GM15510 (cell line): ENCODE data around the gene PAAF1.
A peak's percentile ranks its signal among the peaks of the same experiment; 100 is the strongest.

ENCODE experiments used
- POLR2A ChIP-seq: IDR thresholded peaks from 3 replicates; pipeline ENCODE4 v1.6.1; 2011; ENCODE audit warnings: borderline replicate concordance; ENCODE audit not compliant: insufficient read length; ENCODE audit errors: extremely low read depth

Gene PAAF1

DNA sequence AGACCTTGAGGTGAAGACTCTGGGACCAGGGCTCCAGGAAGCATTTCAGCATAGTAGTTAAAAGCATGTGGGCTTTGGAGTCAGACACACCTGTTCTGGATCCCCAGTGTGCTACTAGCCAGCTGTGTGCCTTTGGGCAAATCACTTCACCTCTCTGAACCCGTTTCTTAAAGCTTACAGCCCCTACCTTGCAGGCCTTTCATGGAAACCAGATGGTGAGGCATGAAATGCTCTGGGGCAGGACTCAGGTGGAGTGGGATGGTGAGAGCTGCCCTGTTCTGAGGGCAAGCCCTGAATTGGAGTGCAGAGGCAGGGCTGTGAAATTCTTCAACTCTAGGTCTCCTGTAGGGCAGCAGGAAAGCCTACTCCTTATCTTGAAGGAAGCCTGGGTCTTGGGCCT is 95.4 kb downstream of the PAAF1 start:
- TF ChIP-seq POLR2A: no peak

DNA sequence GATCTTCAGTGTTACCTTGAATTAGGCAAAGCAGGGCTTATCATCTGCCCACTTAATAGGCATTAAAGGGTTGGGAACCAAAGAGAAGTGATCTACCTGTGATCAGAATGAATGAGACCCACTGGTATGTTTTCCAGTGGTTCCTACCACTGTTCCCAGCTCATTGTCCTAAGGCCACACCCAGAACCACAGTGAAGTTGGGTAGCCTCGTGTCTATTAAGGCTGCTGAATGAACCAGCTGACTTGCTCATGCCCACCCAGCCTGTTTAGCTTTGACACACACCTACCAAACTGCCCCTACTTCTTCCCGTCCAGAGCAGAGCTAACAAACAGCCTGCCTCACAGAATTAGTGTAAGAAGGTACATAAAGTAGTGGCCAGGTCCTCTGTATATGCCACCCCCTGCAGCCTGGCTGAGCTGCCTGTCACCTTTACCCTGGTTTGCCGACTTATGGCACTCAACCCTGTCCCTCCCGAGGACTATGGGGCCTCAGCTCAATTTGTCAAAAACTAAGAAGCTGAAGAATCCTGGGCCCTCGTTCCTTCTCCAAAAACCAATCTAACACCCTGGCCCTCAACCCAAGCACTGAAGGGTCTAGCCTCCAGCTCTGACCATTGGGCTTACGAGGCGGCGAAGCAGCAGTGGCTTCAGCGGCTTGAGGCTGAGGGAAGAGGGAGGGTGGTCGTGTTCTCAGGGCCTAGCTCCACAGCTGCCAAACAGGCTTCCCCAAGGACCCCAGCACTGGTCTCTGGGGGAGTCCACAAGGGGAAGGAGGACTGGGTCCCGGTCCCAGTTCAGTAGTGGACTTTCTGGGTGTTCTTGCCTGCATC is 96.0 kb downstream of the PAAF1 start:
- TF ChIP-seq POLR2A: peak; percentile 9

DNA sequence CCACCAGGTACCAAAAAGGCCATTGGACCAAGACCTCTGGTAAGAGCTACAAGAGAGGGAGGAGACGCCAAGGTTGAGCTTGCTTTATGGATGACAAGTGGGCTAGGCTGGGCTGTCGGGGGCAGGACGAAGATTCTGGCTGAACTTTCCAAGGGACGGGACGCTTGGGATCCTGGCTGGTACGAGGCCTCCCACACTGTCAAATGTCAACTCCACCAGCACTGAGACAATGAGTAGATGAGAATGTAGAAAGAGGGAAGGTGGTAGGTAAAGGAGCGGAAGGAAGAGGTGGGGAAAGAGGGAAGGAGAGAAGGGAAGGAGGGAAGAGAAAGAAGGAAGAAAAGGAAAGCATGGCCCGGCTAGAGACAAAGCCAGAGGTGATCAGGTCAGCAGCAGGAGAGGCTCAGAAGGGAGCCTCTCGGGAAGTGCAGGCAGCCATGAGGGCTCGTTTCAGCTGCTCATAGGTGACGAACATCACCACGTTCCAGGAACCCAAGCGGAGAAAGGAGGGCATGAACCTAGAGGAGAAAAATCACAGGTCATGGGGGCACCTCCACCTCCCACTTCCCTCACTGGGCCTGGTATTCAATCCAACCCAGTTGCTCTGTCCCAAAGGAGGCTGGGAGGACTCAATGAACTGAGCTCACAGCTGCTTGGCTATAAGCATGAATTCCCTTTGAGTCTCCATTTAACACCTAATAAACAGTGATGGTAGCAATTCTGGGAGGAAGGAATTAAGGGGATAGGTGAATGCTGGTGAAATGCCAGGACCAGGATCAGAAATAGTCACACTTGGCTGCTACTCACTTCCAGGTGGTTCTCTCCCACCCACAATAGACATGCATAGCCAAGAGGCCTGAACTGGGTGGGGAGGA is 98.0 kb downstream of the PAAF1 start:
- no peak for TF ChIP-seq POLR2A

DNA sequence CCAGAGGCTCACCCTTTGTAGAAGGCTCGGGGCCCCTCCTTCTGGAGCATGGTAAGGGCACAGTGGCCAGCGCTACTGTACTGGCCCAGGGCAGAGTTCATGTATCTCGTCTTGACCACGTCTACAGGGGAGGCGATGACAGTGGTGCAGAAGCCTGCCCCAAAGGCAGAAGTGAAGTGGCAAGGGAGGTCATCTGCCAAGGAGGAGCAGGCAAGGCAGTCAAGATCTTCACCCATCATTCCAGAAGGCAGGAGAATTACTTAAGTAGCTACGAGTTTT is 98.6 kb downstream of the PAAF1 start:
- TF ChIP-seq POLR2A: no peak

DNA sequence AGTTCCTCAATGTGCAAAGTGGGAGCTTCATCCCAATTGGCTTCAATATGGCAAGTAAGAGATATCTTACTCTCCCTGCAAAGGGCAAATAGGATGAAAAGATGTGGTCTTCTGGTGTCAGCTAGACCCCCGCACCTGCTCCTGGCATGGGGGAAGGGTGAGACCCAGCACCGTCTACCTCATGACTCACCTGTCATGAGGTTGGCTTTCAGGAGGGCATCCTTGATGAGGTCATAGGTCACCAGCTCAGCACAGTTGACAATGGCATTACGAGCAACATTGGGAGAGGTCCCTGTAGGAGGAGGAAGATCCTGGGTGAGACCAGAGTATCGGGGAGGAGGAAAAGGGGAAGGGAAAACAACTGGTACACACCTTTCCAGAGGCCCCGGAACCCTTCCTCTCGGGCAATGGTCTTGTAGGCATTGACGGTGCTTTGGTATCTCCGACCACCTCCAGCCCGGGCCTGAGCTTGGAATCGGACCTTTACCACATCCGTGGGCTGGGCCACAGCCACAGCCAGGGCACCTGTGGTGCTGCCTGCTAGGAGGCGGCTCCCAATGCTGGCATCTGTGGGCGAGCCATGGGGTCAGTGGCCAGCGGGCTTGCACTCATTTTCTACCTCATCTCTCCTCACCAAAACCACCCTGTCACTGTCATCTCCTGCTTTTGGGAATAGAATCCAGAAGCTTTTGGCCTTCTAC is 99.8 kb downstream of the PAAF1 start:
- no peak for TF ChIP-seq POLR2A

DNA sequence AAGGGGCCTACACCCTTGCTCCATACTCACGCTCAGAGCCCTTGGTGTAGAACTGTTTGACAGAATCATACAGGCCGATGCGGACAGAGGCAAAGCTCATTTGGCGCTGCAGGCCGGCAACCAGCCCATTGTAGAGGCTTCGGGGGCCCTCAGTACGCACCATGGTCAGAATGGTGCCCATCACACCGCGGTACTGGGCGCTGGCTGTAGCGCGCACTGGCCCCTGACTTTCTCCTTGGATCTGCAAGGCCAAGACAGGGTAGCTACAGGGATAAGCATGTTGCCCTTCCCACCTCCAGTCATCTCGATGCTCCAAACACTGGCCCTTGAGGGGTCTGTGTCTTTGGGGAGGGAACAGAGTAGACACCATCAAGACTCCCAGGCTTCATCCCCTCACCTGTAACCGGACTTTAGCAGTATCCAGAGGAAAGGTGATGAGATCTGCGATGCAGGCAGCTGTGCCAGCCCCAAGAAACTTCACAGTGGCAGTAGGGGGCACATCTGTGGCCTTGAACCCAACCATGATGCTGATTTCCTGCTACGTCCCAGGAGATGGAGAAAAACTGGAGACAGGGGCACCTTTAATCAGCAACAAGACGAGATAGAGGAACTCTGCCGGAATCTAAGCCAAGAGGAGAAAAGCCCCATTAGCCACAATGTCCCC is 101.2 kb downstream of the PAAF1 start:
- TF ChIP-seq POLR2A: no peak

DNA sequence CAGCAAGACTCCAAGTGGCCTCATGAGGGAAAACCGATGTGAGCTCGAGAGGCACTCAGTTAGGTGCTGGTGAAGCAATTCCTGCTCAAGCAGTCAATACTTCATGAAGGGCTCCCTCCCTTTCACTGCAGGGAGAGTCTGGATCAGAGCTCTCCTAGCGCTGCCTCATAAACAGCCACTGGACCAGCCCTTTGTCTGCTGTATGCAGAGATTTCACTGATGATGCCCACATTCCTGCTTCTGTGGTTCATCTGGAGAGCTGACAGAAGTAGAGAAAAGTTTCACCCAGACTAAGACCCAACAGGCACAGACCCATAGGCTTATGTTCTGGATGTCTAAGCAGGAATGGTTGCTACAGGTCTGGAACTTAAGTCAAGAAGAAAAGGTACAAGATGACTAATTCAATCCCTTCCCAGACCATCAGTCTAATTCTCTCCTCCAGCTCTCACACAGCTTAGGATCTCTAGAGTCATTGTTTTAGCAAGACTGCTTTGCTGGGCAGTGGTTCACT is 101.8 kb downstream of the PAAF1 start:
- TF ChIP-seq POLR2A: no peak

DNA sequence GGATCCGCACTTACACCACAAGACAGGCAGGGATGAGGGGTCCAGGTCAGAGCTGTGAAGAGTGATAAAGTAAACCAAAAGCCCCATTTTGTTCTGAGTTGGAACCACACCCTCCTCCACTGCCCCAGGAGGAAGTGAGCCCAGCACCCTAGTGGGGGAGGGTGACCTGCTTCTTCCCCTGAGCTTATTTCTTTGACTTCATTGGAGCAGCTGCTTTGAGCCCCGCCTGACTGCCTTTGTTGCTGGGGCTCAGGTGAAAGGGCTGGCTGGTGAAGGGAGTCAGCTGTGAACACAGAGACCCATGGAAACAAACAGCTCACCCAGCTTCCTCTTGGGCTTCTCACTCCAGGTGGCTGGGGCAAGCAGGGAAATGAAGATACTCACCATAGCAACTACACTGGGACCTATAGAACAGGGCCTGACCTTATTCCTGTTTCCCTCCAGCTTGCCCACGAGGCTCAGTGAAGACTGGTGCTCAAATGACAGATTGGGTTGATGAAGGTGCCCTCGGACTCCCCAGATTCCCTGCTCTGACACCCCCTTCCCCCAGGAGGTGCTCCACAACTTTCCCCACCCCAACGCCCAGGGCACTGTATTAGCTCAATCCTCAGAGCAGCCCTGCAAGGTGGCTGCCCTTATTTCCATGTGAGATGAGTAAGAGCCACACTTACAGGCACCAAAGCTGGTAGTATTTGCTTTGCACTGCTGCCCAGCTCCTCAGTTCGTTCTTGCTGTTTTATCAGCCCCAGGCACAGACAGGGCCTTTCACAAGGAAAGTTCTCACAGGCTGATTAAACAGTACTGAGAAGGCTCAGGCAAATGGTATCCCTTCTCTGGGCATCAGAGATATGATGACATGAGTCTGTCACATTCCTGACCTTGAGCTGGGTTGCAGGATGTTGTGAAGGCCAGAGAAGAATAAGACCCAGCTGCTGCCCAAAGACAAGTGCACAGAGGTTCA is 103.5 kb downstream of the PAAF1 start:
- peak; percentile 29 for TF ChIP-seq POLR2A
